ENCODE data around the gene IGSF3. TPM values are rescaled to one million over a fixed set of nuclear protein-coding genes. Genes with fewer than 3 reads are reported as not detected.

IGSF3 gene
- total RNA-seq, 2 experiments from 2014 or later: 0.08 to 0.22 TPM

GRCh38 chr1:116581323-116581885 is 86.1 kb downstream of the IGSF3 start:
- no peaks in the 10 kb centered on the region for H3K27me3 ChIP-seq (ENCODE audit: control insufficient read depth in 1 of 2, insufficient read depth in 2 of 2, low read length in 2 of 2)
- no peaks in the 10 kb centered on the region for H3K4me1 ChIP-seq (ENCODE audit: insufficient read depth, low read length)
- H3K9me3 ChIP-seq (ENCODE audit: control insufficient read depth in 1 of 2, insufficient read depth in 1 of 2, low read length in 2 of 2): no peaks in the 10 kb centered on the region
- Mint-ChIP-seq H3K4me1 (ENCODE audit: low read depth) (no peaks in the 10 kb centered on the region), H3K27ac (no peak overlapping the region), H3K4me3 (no peak overlapping the region), H3K27me3 (no peaks in the 10 kb centered on the region), H3K9me3 (no peaks in the 10 kb centered on the region), H3K36me3 (ENCODE audit: low read depth) (no peaks in the 10 kb centered on the region)
- H3K4me3 ChIP-seq (ENCODE audit: low read length): no peak overlapping the region
- no peak for DNase-seq
- ATAC-seq (ENCODE audit: poor library complexity): no peak
- no peak for TF ChIP-seq CTCF (IDR thresholded peaks at IDR 0.05)
- H3K36me3 ChIP-seq (ENCODE audit: insufficient read depth, low read length): no peaks in the 10 kb centered on the region
- ChIA-PET POLR2A (no interaction called here), CTCF (no interaction called here)
- intact Hi-C loops (cut with DNase I, micrococcal nuclease): no loop called here
- H3K27ac ChIP-seq (ENCODE audit: low read depth in 1 of 2, low read length in 2 of 2): no peak overlapping the region

- no peaks in the 10 kb centered on the region for H3K27me3 ChIP-seq (ENCODE audit: control insufficient read depth in 1 of 2, insufficient read depth in 2 of 2, low read length in 2 of 2)
- ChIA-PET POLR2A (no interaction called here), CTCF (no interaction called here)
- no peaks in the 10 kb centered on the region for H3K36me3 ChIP-seq (ENCODE audit: insufficient read depth, low read length)
- no peak overlapping the region for H3K4me3 ChIP-seq (ENCODE audit: low read length)
- no peak overlapping the region for H3K4me3 Mint-ChIP-seq
- intact Hi-C loops (cut with DNase I, micrococcal nuclease): no loop called here
- no peak overlapping the region for H3K27ac Mint-ChIP-seq
- TF ChIP-seq CTCF (IDR thresholded peaks at IDR 0.05): no peak
- H3K4me1 ChIP-seq (ENCODE audit: insufficient read depth, low read length): no peaks in the 10 kb centered on the region
- no peaks in the 10 kb centered on the region for H3K4me1 Mint-ChIP-seq (ENCODE audit: low read depth)
- no peaks in the 10 kb centered on the region for H3K9me3 Mint-ChIP-seq
- no peak for DNase-seq
- ATAC-seq (ENCODE audit: poor library complexity): no peak
- no peaks in the 10 kb centered on the region for H3K9me3 ChIP-seq (ENCODE audit: control insufficient read depth in 1 of 2, insufficient read depth in 1 of 2, low read length in 2 of 2)
- H3K27me3 Mint-ChIP-seq: no peaks in the 10 kb centered on the region
- H3K36me3 Mint-ChIP-seq (ENCODE audit: low read depth): no peaks in the 10 kb centered on the region
- H3K27ac ChIP-seq (ENCODE audit: low read depth in 1 of 2, low read length in 2 of 2): no peak overlapping the region
These were observed 86.8 kb downstream of the IGSF3 start for GRCh38 chr1:116580446-116581322.

- ChIA-PET CTCF (interaction anchor here (0.6 kb wide), 1 partner anchor 350 kb away, joined by 4 read pairs; no protein-coding TSS in a partner anchor), POLR2A (no interaction called here)
- H3K27ac ChIP-seq (ENCODE audit: low read depth in 1 of 2, low read length in 2 of 2): no peak overlapping the region
- H3K9me3 ChIP-seq (ENCODE audit: control insufficient read depth in 1 of 2, insufficient read depth in 1 of 2, low read length in 2 of 2): no peaks in the 10 kb centered on the region
- no peaks in the 10 kb centered on the region for H3K4me1 ChIP-seq (ENCODE audit: insufficient read depth, low read length)
- intact Hi-C loops (cut with DNase I, micrococcal nuclease): loop anchor here (5.0 to 10.0 kb wide), 4 partner anchors 88 to 785 kb away; partner anchors contain the start of genes IGSF3 (in 1 of the 2) and MAN1A2 (in 1 of the 2)
- Mint-ChIP-seq H3K9me3 (no peaks in the 10 kb centered on the region), H3K27me3 (peaks cover 4% of the 10 kb centered on the region), H3K4me3 (no peak overlapping the region), H3K27ac (no peak overlapping the region), H3K36me3 (ENCODE audit: low read depth) (no peaks in the 10 kb centered on the region), H3K4me1 (ENCODE audit: low read depth) (peaks cover 5% of the 10 kb centered on the region)
- no peak for ATAC-seq (ENCODE audit: poor library complexity)
- no peaks in the 10 kb centered on the region for H3K36me3 ChIP-seq (ENCODE audit: insufficient read depth, low read length)
- DNase-seq: no peak
- H3K27me3 ChIP-seq (ENCODE audit: control insufficient read depth in 1 of 2, insufficient read depth in 2 of 2, low read length in 2 of 2): no peaks in the 10 kb centered on the region
- H3K4me3 ChIP-seq (ENCODE audit: low read length): no peak overlapping the region
- TF ChIP-seq CTCF (IDR thresholded peaks at IDR 0.05): no peak
These were observed 88.2 kb downstream of the IGSF3 start for GRCh38 chr1:116579259-116579875.
